HFFc6 (cell line): ENCODE data around the gene DMXL1. TPM values are rescaled to one million over a fixed set of nuclear protein-coding genes. Genes with fewer than 3 reads are reported as not detected.

Source experiments
- DNase-seq: peaks from one replicate; pipeline ENCODE4 v3.0.0-alpha.2; 2018
- H3K27ac Mint-ChIP-seq: 2 replicates; pipeline ENCODE4 v1.8.0; 2020; ENCODE audit warnings: mild to moderate bottlenecking, mixed read lengths
- H3K27me3 Mint-ChIP-seq: 2 replicates; pipeline ENCODE4 v1.8.0; 2021; ENCODE audit warnings: mild to moderate bottlenecking, moderate library complexity, mixed read lengths; ENCODE audit not compliant: insufficient read depth
- H3K36me3 Mint-ChIP-seq: 2 replicates; pipeline ENCODE4 v1.8.0; 2021; ENCODE audit warnings: low read depth, mixed read lengths
- H3K4me1 Mint-ChIP-seq: 2 replicates; pipeline ENCODE4 v1.8.0; 2020; ENCODE audit warnings: low read depth, mixed read lengths
- H3K4me3 Mint-ChIP-seq: 2 replicates; pipeline ENCODE4 v1.8.0; 2020; ENCODE audit warnings: mild to moderate bottlenecking, moderate library complexity, mixed read lengths
- H3K9me3 Mint-ChIP-seq: 2 replicates; pipeline ENCODE4 v1.8.0; 2020; ENCODE audit warnings: mild to moderate bottlenecking, mixed read lengths
- CTCF ChIP-seq: fragments of 200-600 bp; sonication (generic); IDR thresholded peaks from 2 replicates; pipeline ENCODE4 v1.5.0; 2021; ENCODE audit warnings: antibody characterized with exemption, mild to moderate bottlenecking
- total RNA-seq, 6 experiments: library from RNA; stranded (reverse); fragmentation: NEBNext Ultra II Directional; extraction: Animal tissue kit (Norgen Biotek cat#: 25700); gene quantifications; 2 replicates in 1 of 6; 3 replicates in 5 of 6; pipeline ENCODE4 v1.2.3, GENCODE V29; 2021

The DMXL1 gene
- total RNA-seq, 6 experiments from 2014 or later = 19.8 to 23.1 (median 21.5) TPM

- Mint-ChIP-seq H3K36me3 (peaks cover 33% of the 10 kb centered on the region), H3K4me1 (peaks cover 36% of the 10 kb centered on the region), H3K4me3 (peak overlapping the region; percentile 92), H3K27me3 (peaks cover 3% of the 10 kb centered on the region), H3K27ac (peak overlapping the region; percentile 85), H3K9me3 (peaks cover 16% of the 10 kb centered on the region)
- TF ChIP-seq CTCF = peak; percentile 78
- peak; percentile 91 for DNase-seq
These were observed 197.1 kb downstream of the DMXL1 start for GRCh38 chr5:119267958-119268386.

GRCh38 chr5:119268387-119269060 is 197.6 kb downstream of the DMXL1 start:
- no peak for TF ChIP-seq CTCF
- H3K27ac Mint-ChIP-seq = peak overlapping the region; percentile 85
- DNase-seq = peak; percentile 92
- peak overlapping the region; percentile 92 for H3K4me3 Mint-ChIP-seq
- H3K9me3 Mint-ChIP-seq = peaks cover 10% of the 10 kb centered on the region
- peaks cover 27% of the 10 kb centered on the region for H3K36me3 Mint-ChIP-seq
- peaks cover 40% of the 10 kb centered on the region for H3K4me1 Mint-ChIP-seq
- peaks cover 3% of the 10 kb centered on the region for H3K27me3 Mint-ChIP-seq

- Mint-ChIP-seq H3K27ac (peak overlapping the region; percentile 85), H3K4me1 (peaks cover 39% of the 10 kb centered on the region)
- DNase-seq = peak; percentile 27
These were observed 198.4 kb downstream of the DMXL1 start for GRCh38 chr5:119269061-119269944.

GRCh38 chr5:119270121-119270565 is 199.3 kb downstream of the DMXL1 start:
- H3K9me3 Mint-ChIP-seq = peaks cover 5% of the 10 kb centered on the region; the same call in 1 of the 2 replicates
- H3K4me3 Mint-ChIP-seq = peak overlapping the region; percentile 92; the same call in 1 of the 2 replicates
- no peak for TF ChIP-seq CTCF
- DNase-seq = no peak
- peaks cover 1% of the 10 kb centered on the region; the same call in 1 of the 2 replicates for H3K27me3 Mint-ChIP-seq
- H3K27ac Mint-ChIP-seq = no peak overlapping the region
- peaks cover 14% of the 10 kb centered on the region for H3K36me3 Mint-ChIP-seq
- H3K4me1 Mint-ChIP-seq = peaks cover 47% of the 10 kb centered on the region

More at GRCh38 chr5:119269061-119269944, 198.4 kb downstream of the DMXL1 start:
- Mint-ChIP-seq H3K4me3 (peak overlapping the region; percentile 92), H3K36me3 (peaks cover 19% of the 10 kb centered on the region), H3K27me3 (peaks cover 1% of the 10 kb centered on the region; the same call in 1 of the 2 replicates), H3K9me3 (peaks cover 5% of the 10 kb centered on the region; the same call in 1 of the 2 replicates)
- no peak for TF ChIP-seq CTCF

- DNase-seq = no peak
- no peak overlapping the region for H3K4me3 Mint-ChIP-seq
- no peak for TF ChIP-seq CTCF
- H3K9me3 Mint-ChIP-seq = no peaks in the 10 kb centered on the region; the same call in 1 of the 2 replicates
- H3K27me3 Mint-ChIP-seq = peaks cover 1% of the 10 kb centered on the region; the same call in 1 of the 2 replicates
- peaks cover 54% of the 10 kb centered on the region for H3K4me1 Mint-ChIP-seq
- no peak overlapping the region for H3K27ac Mint-ChIP-seq
- peaks cover 9% of the 10 kb centered on the region for H3K36me3 Mint-ChIP-seq
These were observed 200.3 kb downstream of the DMXL1 start for GRCh38 chr5:119270960-119271757.
